Hindlimb muscle (tissue), 1 donor: ENCODE results near the gene GOLGA6L1. TPM values are rescaled to one million over a fixed set of nuclear protein-coding genes. Genes with fewer than 3 reads are reported as not detected.
"Not testable (repeated sequence)": the region's sequence is repeated elsewhere in the genome, so short reads cannot be mapped to it uniquely, and the experiment has no call there.

Source experiments
- DNase-seq: peaks from one replicate; pipeline ENCODE4 v3.0.0-alpha.2; 2013
- polyA plus RNA-seq: library from polyadenylated mRNA; unstranded; fragments of 120-200 nt; gene quantifications from one replicate; pipeline ENCODE4 v1.2.1, GENCODE V29; 2013; ENCODE audit not compliant: insufficient read length

GOLGA6L1 gene, protein sequence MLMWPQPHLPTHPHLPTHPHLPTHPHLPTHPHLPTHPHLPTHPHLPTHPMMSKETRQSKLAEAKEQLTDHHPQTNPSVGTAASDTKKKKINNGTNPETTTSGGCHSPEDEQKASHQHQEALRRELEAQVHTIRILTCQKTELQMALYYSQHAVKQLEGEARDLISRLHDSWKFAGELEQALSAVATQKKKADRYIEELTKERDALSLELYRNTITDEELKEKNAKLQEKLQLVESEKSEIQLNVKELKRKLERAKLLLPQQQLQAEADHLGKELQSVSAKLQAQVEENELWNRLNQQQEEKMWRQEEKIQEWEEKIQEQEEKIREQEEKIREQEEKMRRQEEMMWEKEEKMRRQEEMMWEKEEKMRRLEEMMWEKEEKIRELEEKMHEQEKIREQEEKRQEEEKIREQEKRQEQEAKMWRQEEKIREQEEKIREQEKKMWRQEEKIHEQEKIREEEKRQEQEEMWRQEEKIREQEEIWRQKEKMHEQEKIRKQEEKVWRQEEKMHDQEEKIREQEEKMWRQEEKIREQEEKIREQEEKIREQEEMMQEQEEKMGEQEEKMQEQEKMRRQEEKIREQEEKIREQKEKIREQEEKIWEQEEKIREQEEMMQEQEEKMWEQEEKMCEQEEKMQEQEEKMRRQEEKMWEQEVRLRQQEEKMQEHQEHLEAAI
- polyA plus RNA-seq: not detected

DNA sequence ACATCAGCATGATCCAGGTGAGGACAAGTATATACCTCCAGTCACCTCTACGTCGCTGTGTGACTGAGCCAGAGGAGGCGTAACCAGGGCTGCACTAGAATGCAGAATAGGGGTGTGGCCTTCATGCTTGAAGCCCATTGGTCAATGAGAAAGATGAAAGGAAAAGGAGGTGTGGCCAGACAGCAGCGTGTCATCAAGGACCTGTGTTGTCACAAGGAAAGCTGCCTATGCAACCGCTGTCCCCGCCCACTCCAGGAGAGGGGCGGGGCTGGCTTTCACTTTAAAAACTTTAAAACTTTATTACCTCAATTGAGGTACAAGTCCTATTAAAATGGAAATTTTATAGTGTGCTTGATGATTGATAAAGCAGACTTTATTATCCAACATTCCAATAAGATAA is at the start of gene GOLGA6L1:
Gene GOLGA6L1 (minus strand): TSS at position 101 of the 400 bp plus-strand sequence. CDS start 91 bp downstream, at position 10.
- DNase-seq: not testable (repeated sequence)

- not testable (repeated sequence) for DNase-seq
Observed at GRCh38 chr15:23181201-23181600, 44.6 kb upstream of the GOLGA6L1 start.

DNA sequence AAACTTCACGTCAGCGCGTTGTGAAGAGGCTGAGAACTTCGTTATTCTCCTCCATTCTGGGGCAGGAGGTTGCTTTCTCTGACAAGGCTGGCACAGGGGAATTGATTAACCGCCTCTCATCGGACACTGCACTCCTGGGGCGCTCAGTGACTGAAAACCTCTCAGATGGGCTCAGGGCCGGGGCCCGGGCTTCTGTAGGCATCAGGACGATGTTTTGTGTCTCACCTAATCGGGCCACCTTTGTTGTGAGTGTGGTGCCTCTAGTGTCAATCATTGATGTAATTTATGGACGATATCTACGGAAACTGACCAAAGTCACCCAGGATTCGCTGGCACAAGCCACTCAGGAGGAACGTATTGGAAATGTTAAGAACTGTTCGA is 43.9 kb upstream of the GOLGA6L1 start:
- DNase-seq: not testable (repeated sequence)

DNA sequence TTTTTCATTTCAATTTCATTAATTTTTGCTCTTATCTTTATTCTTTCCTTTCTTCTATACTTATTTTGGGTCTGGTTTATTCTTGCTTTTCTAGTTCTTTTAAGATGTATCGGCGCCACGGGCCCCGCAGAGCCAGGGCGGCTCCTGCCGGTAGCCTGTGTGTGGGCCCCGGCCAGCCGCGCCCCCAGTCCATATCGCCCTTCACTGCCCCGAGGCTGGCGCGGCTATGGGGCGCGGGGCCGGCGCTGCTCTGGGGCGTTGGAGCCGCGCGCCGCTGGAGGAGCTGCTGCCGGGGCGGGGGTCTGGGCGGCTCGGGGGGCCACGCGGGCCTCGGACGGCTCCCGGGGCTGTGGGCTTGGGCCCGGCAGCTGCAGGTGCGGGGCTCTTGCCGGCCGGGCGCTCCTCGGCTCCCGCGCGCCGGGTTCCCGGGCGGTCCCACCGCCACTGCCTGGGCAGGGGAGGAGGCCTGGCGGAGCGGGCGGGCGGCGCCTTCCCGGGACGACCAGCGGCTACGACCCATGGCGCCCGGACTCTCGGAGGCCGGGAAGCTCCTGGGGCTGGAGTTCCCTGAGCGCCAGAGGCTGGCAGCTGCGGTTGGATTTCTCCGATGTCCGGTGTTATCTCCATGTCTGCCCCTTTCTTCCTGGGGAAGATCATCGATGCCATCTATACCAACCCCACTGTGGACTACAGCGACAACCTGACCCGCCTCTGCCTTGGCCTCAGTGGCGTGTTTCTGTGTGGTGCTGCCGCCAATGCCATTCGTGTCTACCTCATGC is 43.3 kb upstream of the GOLGA6L1 start:
- DNase-seq: not testable (repeated sequence)

DNA sequence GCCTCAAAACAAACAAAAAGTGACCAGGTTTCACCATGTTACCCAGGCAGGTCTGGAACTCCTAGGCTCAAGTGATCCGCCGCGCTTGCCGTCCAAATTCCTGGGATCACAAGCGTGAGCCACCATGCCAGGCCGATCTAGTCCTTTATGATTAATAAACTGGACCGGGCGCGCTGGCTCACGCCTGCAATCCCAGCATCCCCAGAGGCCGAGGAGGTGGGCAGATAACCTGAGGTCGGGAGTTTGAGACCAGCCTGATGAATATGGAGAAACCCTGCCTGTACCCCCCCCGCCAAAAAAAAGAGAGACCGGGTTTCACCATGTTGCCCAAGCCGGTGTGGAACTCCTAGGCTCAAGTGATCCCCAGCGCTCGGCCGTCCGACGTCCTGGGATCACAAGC is 40.1 kb upstream of the GOLGA6L1 start:
- not testable (repeated sequence) for DNase-seq

DNA sequence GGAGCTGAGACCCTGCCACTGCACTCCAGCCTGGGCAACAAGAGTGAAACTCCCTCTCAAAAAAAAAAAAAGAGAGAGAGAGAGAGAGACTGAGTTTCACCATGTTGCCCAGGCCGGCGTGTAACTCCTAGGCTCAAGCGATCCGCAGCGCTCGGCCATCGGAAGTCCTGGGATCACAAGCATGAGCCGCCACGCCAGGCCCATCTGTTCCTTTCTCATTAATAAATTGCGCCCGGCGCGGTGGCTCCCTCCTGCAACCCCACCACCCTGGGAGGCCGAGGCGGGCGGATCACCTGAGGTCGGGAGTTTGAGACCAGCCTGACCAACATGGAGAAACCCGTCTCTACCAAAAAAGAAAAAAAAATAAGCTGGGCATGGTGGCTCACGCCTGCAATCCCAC is 39.0 kb upstream of the GOLGA6L1 start:
- DNase-seq: not testable (repeated sequence)

DNA sequence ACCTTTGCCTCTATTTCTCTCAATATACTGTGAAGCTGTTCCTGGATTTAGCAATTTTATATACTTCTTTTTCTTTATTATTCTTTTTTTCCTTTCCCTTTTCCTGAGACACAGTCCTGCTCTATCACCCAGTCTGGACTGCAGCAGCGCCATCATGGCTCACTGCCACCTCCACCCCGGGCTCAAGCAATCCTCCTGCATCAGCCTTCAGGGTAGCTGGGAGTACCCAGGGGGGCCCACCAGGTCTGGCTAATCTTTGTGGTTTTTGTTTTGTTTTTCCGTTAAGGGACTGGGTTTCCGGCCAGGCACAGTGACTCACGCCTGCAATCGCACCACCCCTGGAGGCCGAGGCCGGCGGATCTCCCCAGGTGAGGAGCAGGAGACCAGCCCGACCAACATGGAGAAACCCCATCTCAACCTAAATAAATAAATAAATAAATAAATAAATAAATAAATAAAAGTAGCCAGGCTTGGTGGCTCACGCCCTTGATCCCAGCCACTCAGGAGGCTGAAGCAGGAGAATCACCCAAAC is 38.1 kb upstream of the GOLGA6L1 start:
- DNase-seq: not testable (repeated sequence)

- not testable (repeated sequence) for DNase-seq
Observed at GRCh38 chr15:23132787-23133186, 3.8 kb downstream of the GOLGA6L1 start.

- no peak for DNase-seq
Observed at GRCh38 chr15:23118208-23118607, 18.4 kb downstream of the GOLGA6L1 start.

- no peak for DNase-seq
Observed at GRCh38 chr15:23095796-23096195, 40.8 kb downstream of the GOLGA6L1 start.

DNA sequence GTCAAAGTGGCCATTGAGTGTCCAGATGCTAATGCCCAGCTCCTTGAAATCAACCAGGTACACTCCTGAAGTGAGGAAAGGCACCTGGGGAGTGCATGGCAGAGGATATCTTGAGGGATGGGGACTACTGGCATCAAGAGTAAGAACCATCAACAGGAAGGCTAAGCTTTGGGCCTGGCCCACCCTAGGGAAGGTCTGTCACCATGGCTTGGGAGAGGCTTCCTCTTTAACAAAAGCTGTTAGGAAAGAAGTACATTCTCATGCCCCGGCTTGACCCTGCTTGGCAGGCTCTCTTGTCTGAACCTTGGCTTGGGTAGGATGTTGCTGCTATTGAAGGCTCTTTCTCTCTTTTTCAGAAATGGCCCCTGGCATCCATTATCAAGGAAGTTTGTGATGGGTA is 53.5 kb downstream of the GOLGA6L1 start:
- DNase-seq: no peak

- DNase-seq: not testable (repeated sequence)
Observed at GRCh38 chr15:23081996-23082737, 54.5 kb downstream of the GOLGA6L1 start.

- DNase-seq: no peak
Observed at GRCh38 chr15:23081271-23081670, 55.4 kb downstream of the GOLGA6L1 start.

GRCh38 chr15:23079766-23080165 is 56.9 kb downstream of the GOLGA6L1 start:
- DNase-seq: no peak

Other genes with a start within 250 kb of the GOLGA6L1 start
- 65.6 TPM for gene CYFIP1, start 156.5 kb downstream of the GOLGA6L1 start, polyA plus RNA-seq
- 15.1 TPM for gene TUBGCP5, start 97.3 kb downstream of the GOLGA6L1 start, polyA plus RNA-seq
- gene GOLGA6L26, start 197.4 kb upstream of the GOLGA6L1 start, polyA plus RNA-seq: not detected
- 0.79 TPM for gene GOLGA8S, start 217.9 kb upstream of the GOLGA6L1 start, polyA plus RNA-seq